ENCODE results near the gene PRELID3B. TPM values are rescaled to one million over a fixed set of nuclear protein-coding genes. Genes with fewer than 3 reads are reported as not detected.

PRELID3B gene
- total RNA-seq, 1 experiment from 2014 or later: 129 TPM

- no peak overlapping the region for H3K27ac ChIP-seq (ENCODE audit: low read depth, low read length)
- no peak overlapping the region for H3K4me2 ChIP-seq (ENCODE audit: low read length)
- peaks cover 28% of the 10 kb centered on the region for H3K79me2 ChIP-seq (ENCODE audit: insufficient read depth, low read length)
- no peaks in the 10 kb centered on the region for H3K27me3 ChIP-seq (ENCODE audit: insufficient read depth, low read length)
- DNase-seq (ENCODE audit: low read depth, low spot score) (no peak), ATAC-seq (no peak)
- CTCF ChIA-PET: no interaction called here
- no peaks in the 10 kb centered on the region for H4K20me1 ChIP-seq (ENCODE audit: insufficient read depth)
- no peaks in the 10 kb centered on the region for H3K9me3 ChIP-seq (ENCODE audit: control insufficient read depth in 1 of 2, insufficient read depth in 1 of 2, low read depth in 1 of 2, low read length in 2 of 2)
- intact Hi-C loops (cut with micrococcal nuclease): no loop called here
- H3K4me1 ChIP-seq (ENCODE audit: control insufficient read depth in 1 of 2, insufficient read depth in 2 of 2, low read length in 2 of 2): no peaks in the 10 kb centered on the region
- no peak overlapping the region for H3K4me3 ChIP-seq (replicated peaks in 1 of 2; ENCODE audit: low read depth in 1 of 2, low read length in 2 of 2)
- no peak for TF ChIP-seq SRF (IDR thresholded peaks at IDR 0.05; ENCODE audit: low read depth)
- TF ChIP-seq, protein P1, sequence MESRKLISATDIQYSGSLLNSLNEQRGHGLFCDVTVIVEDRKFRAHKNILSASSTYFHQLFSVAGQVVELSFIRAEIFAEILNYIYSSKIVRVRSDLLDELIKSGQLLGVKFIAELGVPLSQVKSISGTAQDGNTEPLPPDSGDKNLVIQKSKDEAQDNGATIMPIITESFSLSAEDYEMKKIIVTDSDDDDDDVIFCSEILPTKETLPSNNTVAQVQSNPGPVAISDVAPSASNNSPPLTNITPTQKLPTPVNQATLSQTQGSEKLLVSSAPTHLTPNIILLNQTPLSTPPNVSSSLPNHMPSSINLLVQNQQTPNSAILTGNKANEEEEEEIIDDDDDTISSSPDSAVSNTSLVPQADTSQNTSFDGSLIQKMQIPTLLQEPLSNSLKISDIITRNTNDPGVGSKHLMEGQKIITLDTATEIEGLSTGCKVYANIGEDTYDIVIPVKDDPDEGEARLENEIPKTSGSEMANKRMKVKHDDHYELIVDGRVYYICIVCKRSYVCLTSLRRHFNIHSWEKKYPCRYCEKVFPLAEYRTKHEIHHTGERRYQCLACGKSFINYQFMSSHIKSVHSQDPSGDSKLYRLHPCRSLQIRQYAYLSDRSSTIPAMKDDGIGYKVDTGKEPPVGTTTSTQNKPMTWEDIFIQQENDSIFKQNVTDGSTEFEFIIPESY (IDR thresholded peaks at IDR 0.05; ENCODE audit: extremely low read depth, insufficient replicate concordance, low read length): no peak
- TF ChIP-seq EGR1 (IDR thresholded peaks at IDR 0.05; ENCODE audit: low read depth): no peak
- TF ChIP-seq EZH2 (IDR thresholded peaks at IDR 0.05): no peak
- TF ChIP-seq, protein P2, sequence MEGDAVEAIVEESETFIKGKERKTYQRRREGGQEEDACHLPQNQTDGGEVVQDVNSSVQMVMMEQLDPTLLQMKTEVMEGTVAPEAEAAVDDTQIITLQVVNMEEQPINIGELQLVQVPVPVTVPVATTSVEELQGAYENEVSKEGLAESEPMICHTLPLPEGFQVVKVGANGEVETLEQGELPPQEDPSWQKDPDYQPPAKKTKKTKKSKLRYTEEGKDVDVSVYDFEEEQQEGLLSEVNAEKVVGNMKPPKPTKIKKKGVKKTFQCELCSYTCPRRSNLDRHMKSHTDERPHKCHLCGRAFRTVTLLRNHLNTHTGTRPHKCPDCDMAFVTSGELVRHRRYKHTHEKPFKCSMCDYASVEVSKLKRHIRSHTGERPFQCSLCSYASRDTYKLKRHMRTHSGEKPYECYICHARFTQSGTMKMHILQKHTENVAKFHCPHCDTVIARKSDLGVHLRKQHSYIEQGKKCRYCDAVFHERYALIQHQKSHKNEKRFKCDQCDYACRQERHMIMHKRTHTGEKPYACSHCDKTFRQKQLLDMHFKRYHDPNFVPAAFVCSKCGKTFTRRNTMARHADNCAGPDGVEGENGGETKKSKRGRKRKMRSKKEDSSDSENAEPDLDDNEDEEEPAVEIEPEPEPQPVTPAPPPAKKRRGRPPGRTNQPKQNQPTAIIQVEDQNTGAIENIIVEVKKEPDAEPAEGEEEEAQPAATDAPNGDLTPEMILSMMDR (IDR thresholded peaks at IDR 0.05 in 2 of 3, conservative IDR thresholded peaks at IDR 0.05 in 1 of 3; ENCODE audit: borderline replicate concordance in 1 of 3, insufficient read depth in 1 of 3, low read depth in 2 of 3, low read length in 2 of 3): no peak
- no peak for TF ChIP-seq TCF7L2 (IDR thresholded peaks at IDR 0.05; ENCODE audit: borderline replicate concordance, extremely low read depth, insufficient read depth, insufficient read length)
- no peak for TF ChIP-seq EZH2phosphoT487 (IDR thresholded peaks at IDR 0.05; ENCODE audit: borderline replicate concordance)
- no peak for TF ChIP-seq FOSL1 (IDR thresholded peaks at IDR 0.05; ENCODE audit: low read depth)
- TF ChIP-seq SP1 (IDR thresholded peaks at IDR 0.05; ENCODE audit: low read depth): no peak
- TF ChIP-seq RAD21 (IDR thresholded peaks at IDR 0.05; ENCODE audit: low read depth): no peak
- no TSS peak for BruUV-seq (replicated peaks)
- no peak overlapping the region for H3K9ac ChIP-seq (ENCODE audit: low read length)
- H3K9me2 ChIP-seq (ENCODE audit: insufficient read depth): no peaks in the 10 kb centered on the region
- H2AFZ ChIP-seq (ENCODE audit: low read depth, low read length, poor library complexity, severe bottlenecking): no peak overlapping the region
- RAD21 ChIA-PET (ENCODE audit: low non-redundant PET in 1 of 2, low total read pairs in 2 of 2, uncharacterized antibody in 2 of 2, unreplicated experiment in 2 of 2): no interaction called here
- H3K36me3 ChIP-seq (ENCODE audit: control insufficient read depth in 1 of 2, insufficient read depth in 2 of 2, low read length in 2 of 2): peaks cover 81 to 91% of the 10 kb centered on the region in 2 experiments
- POLR2A ChIA-PET: no interaction called here
These were observed 50.9 kb downstream of the PRELID3B start for GRCh38 chr20:58991715-58992114.
